KMS-11 (cell line): ENCODE results near the gene SVEP1.

ENCODE experiments used
- H2AFZ ChIP-seq: fragments of 200-600 bp; sonication (generic); 2 replicates; pipeline ENCODE4 v1.6.1; 2016; ENCODE audit warnings: antibody characterized with exemption, mixed run types, low read depth
- H3K27ac ChIP-seq: fragments of 200-600 bp; sonication (generic); 2 replicates; pipeline ENCODE4 v1.6.1; 2016; ENCODE audit warnings: mild to moderate bottlenecking, mixed run types
- H3K27me3 ChIP-seq: fragments of 200-600 bp; sonication (generic); 2 replicates; pipeline ENCODE4 v1.6.1; 2017; ENCODE audit warnings: mild to moderate bottlenecking, low read depth, mixed run types, moderate library complexity; ENCODE audit not compliant: insufficient read depth
- H3K36me3 ChIP-seq: fragments of 200-600 bp; sonication (generic); 2 replicates; pipeline ENCODE4 v1.6.1; 2017; ENCODE audit warnings: mild to moderate bottlenecking, mixed run types; ENCODE audit not compliant: insufficient read depth
- H3K4me1 ChIP-seq: fragments of 200-600 bp; sonication (generic); 2 replicates; pipeline ENCODE4 v1.6.1; 2016; ENCODE audit warnings: mild to moderate bottlenecking, low read depth, mixed run types; ENCODE audit not compliant: poor library complexity, severe bottlenecking
- H3K4me2 ChIP-seq: fragments of 200-600 bp; sonication (generic); 2 replicates; pipeline ENCODE4 v1.7.0; 2016; ENCODE audit warnings: mild to moderate bottlenecking, mixed run types
- H3K4me3 ChIP-seq: fragments of 200-600 bp; sonication (generic); IDR thresholded peaks from 2 replicates; pipeline ENCODE4 v1.6.1; 2017; ENCODE audit warnings: low read depth, low read length, mixed read lengths; ENCODE audit not compliant: insufficient read depth
- H3K79me2 ChIP-seq: fragments of 200-600 bp; sonication (generic); 2 replicates; pipeline ENCODE4 v1.6.1; 2016; ENCODE audit warnings: low read depth, mixed run types; ENCODE audit not compliant: insufficient read depth
- H3K9ac ChIP-seq: fragments of 200-600 bp; sonication (generic); 2 replicates; pipeline ENCODE4 v1.6.1; 2016; ENCODE audit warnings: mild to moderate bottlenecking, mixed run types
- H4K20me1 ChIP-seq: fragments of 200-600 bp; sonication (generic); 2 replicates; pipeline ENCODE4 v1.6.1; 2016; ENCODE audit warnings: mild to moderate bottlenecking, mixed run types; ENCODE audit not compliant: insufficient read depth
- CTCF ChIP-seq: fragments of 200-600 bp; sonication (generic); conservative IDR thresholded peaks from 2 replicates; pipeline ENCODE4 v1.6.1; 2017; ENCODE audit warnings: low read depth, mild to moderate bottlenecking, antibody characterized with exemption, low read length, moderate library complexity, mixed read lengths

Gene SVEP1

DNA sequence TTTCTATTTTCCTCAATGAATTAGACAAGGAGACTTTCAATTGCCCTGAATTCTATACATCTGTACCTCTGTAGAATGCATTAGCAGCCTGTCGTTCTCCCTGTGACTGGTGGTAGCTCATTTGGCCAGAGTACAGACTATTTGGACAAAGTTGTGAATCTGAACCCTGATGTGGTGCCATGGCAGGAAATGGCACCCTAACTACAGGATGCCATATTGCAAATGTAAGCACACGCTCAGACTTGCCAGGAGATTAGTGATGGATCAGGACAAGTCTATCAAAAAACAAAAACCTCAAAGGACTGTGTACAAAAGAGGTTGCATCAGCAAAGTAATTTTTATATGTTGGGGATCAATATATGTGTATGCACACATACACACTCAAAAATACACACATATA, 58.3 kb downstream of the SVEP1 start:
- no peaks in the 10 kb centered on the region for H3K79me2 ChIP-seq

DNA sequence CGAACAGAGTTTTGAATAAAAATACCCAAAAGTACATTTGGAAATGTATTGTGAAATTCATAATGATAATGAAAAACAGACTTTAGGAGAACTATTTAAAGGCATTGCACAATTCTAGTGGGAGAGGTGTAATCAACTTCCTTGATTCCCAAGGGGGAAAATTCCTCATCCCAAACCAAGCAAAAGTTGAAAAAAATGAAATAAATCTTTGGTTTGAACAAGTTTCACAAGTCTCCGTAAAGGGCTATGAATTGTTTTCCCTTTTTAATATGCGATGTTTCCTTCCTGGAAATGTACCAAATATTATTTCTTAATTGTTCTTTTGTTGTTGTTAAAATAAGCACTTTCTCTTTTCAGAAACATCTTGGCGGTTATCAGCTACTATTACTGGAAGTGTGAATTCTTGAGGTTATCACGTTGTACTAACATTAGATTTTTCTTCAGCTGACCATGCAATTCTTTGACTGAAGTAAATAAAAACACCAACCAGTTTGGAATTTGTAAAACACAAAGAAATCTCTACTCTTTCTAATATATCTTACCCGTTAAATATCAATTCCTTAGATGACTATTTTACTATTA, 59.3 kb downstream of the SVEP1 start:
- H3K9ac ChIP-seq = no peak overlapping the region
- no peaks in the 10 kb centered on the region for H4K20me1 ChIP-seq
- no peaks in the 10 kb centered on the region for H3K4me1 ChIP-seq
- no peak overlapping the region for H3K27ac ChIP-seq
- H3K4me2 ChIP-seq = no peak overlapping the region
- no peaks in the 10 kb centered on the region for H3K27me3 ChIP-seq
- no peaks in the 10 kb centered on the region for H3K36me3 ChIP-seq
- H3K79me2 ChIP-seq = no peaks in the 10 kb centered on the region
- TF ChIP-seq CTCF = no peak
- no peak overlapping the region for H3K4me3 ChIP-seq
- no peak overlapping the region for H2AFZ ChIP-seq

More for the DNA sequence above, 58.3 kb downstream of the SVEP1 start:
- Histone ChIP-seq H2AFZ (no peak overlapping the region), H3K4me3 (no peak overlapping the region), H3K36me3 (no peaks in the 10 kb centered on the region), H3K4me2 (no peak overlapping the region), H3K27ac (no peak overlapping the region), H3K4me1 (no peaks in the 10 kb centered on the region), H3K9ac (no peak overlapping the region), H4K20me1 (no peaks in the 10 kb centered on the region), H3K27me3 (no peaks in the 10 kb centered on the region)
- no peak for TF ChIP-seq CTCF

DNA sequence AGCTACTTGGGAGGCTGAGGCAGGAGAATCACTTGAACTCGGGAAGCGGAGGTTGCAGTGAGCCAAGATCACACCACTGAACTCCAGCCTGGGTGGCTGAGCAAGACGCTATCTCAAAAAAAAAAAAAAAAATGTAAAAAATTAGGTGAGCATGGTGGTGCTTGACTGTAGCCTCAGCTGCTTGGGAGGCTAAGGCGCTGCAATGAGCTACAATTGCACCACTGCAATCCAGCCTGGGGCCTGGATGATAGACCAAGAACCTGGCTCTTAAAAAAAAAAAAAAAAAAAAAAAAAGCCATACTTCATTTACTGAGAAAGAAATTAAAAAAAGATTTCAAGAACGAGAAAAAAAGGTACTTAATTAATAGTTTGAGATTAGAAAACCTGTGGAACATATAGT, 62.1 kb downstream of the SVEP1 start:
- H3K36me3 ChIP-seq = no peaks in the 10 kb centered on the region
- H4K20me1 ChIP-seq = no peaks in the 10 kb centered on the region
- no peaks in the 10 kb centered on the region for H3K79me2 ChIP-seq
- no peak overlapping the region for H3K4me3 ChIP-seq
- TF ChIP-seq CTCF = no peak
- no peaks in the 10 kb centered on the region for H3K27me3 ChIP-seq
- no peak overlapping the region for H3K4me2 ChIP-seq
- H3K9ac ChIP-seq = no peak overlapping the region
- H3K27ac ChIP-seq = no peak overlapping the region
- H3K4me1 ChIP-seq = no peaks in the 10 kb centered on the region
- H2AFZ ChIP-seq = no peak overlapping the region

GRCh38 chr9:110514897-110515296, 64.6 kb downstream of the SVEP1 start:
- Histone ChIP-seq H3K9ac (no peak overlapping the region), H3K4me3 (no peak overlapping the region), H3K27ac (no peak overlapping the region), H3K4me1 (no peaks in the 10 kb centered on the region), H3K27me3 (no peaks in the 10 kb centered on the region), H3K4me2 (no peak overlapping the region), H4K20me1 (no peaks in the 10 kb centered on the region), H3K36me3 (no peaks in the 10 kb centered on the region), H2AFZ (no peak overlapping the region), H3K79me2 (no peaks in the 10 kb centered on the region)
- no peak for TF ChIP-seq CTCF
